ENCODE data around the gene TCEA2. TPM values are rescaled to one million over a fixed set of nuclear protein-coding genes. Genes with fewer than 3 reads are reported as not detected.
A peak's percentile ranks its signal among the peaks of the same experiment; 100 is the strongest.

The TCEA2 gene
- total and polyA plus RNA-seq, 2 of the 13 experiments (the other 11 are each of a cell fraction or from before 2014, with no cell fraction given) = 28.1 to 33.7 TPM

DNA sequence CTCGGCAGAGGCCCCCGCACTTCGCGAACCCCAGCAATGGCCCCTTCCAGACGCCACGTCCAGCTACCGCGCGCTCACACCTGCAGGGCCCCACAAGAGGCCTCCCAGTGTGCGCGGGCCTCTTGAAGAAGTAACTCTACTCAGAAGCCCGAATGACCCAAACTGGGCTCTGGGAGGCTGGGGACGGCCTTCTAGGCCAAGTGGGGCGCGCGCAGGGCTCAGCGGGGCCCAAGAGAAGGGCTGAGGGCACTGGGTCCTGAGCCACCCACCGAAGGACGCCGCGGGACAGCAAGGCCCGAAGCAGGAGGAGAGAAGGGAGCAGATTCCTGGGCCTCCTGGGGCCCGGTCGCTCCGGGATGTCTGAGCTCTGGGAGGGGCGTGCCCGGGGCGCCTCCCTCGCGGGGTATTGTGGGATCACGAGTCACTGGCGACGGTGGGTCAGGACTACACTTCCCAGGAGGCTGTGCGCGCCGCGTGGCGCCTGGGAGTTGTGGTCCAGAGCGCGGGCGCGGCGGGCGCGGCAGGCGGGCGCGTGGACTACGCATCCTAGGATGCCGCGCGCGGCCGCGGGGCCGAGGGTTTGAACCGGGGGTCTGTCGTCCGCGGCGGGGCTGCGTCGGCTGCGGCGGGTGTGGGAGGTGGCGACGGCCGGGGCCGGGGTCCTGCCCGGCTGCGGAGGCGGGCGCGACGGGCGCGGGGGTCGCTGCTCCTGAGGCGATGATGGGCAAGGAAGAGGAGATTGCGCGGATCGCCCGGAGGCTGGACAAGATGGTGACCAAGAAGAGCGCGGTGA is at the start of gene TCEA2 (continued):
- TF ChIP-seq, protein P1, sequence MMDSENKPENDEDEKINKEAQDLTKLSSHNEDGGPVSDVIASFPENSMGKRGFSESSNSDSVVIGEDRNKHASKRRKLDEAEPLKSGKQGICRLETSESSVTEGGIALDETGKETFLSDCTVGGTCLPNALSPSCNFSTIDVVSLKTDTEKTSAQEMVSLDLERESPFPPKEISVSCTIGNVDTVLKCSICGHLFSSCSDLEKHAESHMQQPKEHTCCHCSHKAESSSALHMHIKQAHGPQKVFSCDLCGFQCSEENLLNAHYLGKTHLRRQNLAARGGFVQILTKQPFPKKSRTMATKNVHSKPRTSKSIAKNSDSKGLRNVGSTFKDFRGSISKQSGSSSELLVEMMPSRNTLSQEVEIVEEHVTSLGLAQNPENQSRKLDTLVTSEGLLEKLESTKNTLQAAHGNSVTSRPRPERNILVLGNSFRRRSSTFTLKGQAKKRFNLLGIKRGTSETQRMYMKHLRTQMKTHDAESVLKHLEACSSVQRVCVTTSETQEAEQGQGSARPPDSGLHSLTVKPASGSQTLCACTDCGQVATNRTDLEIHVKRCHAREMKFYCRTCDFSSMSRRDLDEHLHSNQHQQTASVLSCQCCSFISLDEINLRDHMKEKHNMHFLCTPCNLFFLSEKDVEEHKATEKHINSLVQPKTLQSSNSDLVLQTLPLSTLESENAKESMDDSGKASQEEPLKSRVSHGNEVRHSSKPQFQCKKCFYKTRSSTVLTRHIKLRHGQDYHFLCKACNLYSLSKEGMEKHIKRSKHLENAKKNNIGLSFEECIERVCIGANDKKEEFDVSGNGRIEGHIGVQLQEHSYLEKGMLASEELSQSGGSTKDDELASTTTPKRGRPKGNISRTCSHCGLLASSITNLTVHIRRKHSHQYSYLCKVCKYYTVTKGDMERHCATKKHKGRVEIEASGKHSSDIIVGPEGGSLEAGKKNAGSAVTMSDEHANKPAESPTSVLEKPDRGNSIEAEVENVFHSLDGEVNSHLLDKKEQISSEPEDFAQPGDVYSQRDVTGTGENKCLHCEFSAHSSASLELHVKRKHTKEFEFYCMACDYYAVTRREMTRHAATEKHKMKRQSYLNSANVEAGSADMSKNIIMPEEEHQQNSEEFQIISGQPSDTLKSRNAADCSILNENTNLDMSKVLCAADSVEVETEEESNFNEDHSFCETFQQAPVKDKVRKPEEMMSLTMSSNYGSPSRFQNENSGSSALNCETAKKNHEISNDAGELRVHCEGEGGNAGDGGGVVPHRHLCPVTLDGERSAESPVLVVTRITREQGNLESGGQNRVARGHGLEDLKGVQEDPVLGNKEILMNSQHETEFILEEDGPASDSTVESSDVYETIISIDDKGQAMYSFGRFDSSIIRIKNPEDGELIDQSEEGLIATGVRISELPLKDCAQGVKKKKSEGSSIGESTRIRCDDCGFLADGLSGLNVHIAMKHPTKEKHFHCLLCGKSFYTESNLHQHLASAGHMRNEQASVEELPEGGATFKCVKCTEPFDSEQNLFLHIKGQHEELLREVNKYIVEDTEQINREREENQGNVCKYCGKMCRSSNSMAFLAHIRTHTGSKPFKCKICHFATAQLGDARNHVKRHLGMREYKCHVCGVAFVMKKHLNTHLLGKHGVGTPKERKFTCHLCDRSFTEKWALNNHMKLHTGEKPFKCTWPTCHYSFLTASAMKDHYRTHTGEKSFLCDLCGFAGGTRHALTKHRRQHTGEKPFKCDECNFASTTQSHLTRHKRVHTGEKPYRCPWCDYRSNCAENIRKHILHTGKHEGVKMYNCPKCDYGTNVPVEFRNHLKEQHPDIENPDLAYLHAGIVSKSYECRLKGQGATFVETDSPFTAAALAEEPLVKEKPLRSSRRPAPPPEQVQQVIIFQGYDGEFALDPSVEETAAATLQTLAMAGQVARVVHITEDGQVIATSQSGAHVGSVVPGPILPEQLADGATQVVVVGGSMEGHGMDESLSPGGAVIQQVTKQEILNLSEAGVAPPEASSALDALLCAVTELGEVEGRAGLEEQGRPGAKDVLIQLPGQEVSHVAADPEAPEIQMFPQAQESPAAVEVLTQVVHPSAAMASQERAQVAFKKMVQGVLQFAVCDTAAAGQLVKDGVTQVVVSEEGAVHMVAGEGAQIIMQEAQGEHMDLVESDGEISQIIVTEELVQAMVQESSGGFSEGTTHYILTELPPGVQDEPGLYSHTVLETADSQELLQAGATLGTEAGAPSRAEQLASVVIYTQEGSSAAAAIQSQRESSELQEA (CRISPR knock-in tag; IDR thresholded peaks at IDR 0.05; ENCODE audit: not compliant biosample characterization) = peak; percentile 96
- TF ChIP-seq KLF11 (CRISPR knock-in tag; IDR thresholded peaks at IDR 0.05) (peak; percentile 90; the same call in 1 of the 2 replicates), SOX5 (CRISPR knock-in tag; IDR thresholded peaks at IDR 0.05; ENCODE audit: borderline replicate concordance) (peak; percentile 59), HNRNPLL (IDR thresholded peaks at IDR 0.05; ENCODE audit: low read depth, low read length, poor library complexity, severe bottlenecking) (peak; percentile 82), ZZZ3 (CRISPR knock-in tag; IDR thresholded peaks at IDR 0.05; ENCODE audit: borderline replicate concordance) (peak; percentile 82; the same call in 1 of the 2 replicates), ZNF816 (CRISPR knock-in tag; IDR thresholded peaks at IDR 0.05; ENCODE audit: borderline replicate concordance) (peak; percentile 90; the same call in 1 of the 2 replicates), ZNF792 (CRISPR knock-in tag; IDR thresholded peaks at IDR 0.05) (peak; percentile 86), ZNF768 (CRISPR knock-in tag; IDR thresholded peaks at IDR 0.05) (peak; percentile 78), ZNF619 (CRISPR knock-in tag; IDR thresholded peaks at IDR 0.05) (peak; percentile 89), ZNF615 (CRISPR knock-in tag; IDR thresholded peaks at IDR 0.05; ENCODE audit: borderline replicate concordance) (peak; percentile 28; the same call in 1 of the 2 replicates), ZNF335 (CRISPR knock-in tag; IDR thresholded peaks at IDR 0.05) (0 out of 2 replicates have a peak, but pooled peaks have one; percentile 57), MZF1 (CRISPR knock-in tag; IDR thresholded peaks at IDR 0.05; ENCODE audit: borderline replicate concordance) (0 out of 2 replicates have a peak, but pooled peaks have one; percentile 85), KAT8 (CRISPR knock-in tag; IDR thresholded peaks at IDR 0.05) (peak; percentile 96), FOXM1 (CRISPR knock-in tag; IDR thresholded peaks at IDR 0.05) (no peak; the same call in 1 of the 2 replicates), ZNF382 (CRISPR knock-in tag; IDR thresholded peaks at IDR 0.05; ENCODE audit: borderline replicate concordance) (no peak)
- TF ChIP-seq, protein P2, sequence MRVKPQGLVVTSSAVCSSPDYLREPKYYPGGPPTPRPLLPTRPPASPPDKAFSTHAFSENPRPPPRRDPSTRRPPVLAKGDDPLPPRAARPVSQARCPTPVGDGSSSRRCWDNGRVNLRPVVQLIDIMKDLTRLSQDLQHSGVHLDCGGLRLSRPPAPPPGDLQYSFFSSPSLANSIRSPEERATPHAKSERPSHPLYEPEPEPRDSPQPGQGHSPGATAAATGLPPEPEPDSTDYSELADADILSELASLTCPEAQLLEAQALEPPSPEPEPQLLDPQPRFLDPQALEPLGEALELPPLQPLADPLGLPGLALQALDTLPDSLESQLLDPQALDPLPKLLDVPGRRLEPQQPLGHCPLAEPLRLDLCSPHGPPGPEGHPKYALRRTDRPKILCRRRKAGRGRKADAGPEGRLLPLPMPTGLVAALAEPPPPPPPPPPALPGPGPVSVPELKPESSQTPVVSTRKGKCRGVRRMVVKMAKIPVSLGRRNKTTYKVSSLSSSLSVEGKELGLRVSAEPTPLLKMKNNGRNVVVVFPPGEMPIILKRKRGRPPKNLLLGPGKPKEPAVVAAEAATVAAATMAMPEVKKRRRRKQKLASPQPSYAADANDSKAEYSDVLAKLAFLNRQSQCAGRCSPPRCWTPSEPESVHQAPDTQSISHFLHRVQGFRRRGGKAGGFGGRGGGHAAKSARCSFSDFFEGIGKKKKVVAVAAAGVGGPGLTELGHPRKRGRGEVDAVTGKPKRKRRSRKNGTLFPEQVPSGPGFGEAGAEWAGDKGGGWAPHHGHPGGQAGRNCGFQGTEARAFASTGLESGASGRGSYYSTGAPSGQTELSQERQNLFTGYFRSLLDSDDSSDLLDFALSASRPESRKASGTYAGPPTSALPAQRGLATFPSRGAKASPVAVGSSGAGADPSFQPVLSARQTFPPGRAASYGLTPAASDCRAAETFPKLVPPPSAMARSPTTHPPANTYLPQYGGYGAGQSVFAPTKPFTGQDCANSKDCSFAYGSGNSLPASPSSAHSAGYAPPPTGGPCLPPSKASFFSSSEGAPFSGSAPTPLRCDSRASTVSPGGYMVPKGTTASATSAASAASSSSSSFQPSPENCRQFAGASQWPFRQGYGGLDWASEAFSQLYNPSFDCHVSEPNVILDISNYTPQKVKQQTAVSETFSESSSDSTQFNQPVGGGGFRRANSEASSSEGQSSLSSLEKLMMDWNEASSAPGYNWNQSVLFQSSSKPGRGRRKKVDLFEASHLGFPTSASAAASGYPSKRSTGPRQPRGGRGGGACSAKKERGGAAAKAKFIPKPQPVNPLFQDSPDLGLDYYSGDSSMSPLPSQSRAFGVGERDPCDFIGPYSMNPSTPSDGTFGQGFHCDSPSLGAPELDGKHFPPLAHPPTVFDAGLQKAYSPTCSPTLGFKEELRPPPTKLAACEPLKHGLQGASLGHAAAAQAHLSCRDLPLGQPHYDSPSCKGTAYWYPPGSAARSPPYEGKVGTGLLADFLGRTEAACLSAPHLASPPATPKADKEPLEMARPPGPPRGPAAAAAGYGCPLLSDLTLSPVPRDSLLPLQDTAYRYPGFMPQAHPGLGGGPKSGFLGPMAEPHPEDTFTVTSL (CRISPR knock-in tag; IDR thresholded peaks at IDR 0.05; ENCODE audit: borderline replicate concordance) = no peak
